NCI-H2171 treated with DMSO at 0.1 percent for 48 hours (cell line): ENCODE data around the gene PHF14.

Experiments used
- DNase-seq: peaks from one replicate; lab custom pipeline; 2025; lab: John Stamatoyannopoulos, UW

PHF14 gene

GRCh38 chr7:11212080-11212711, 238.5 kb downstream of the PHF14 start:
- DNase-seq: peak; percentile 74

GRCh38 chr7:11212816-11213215, 239.1 kb downstream of the PHF14 start:
- DNase-seq: no peak

- DNase-seq: no peak
Observed at GRCh38 chr7:11213266-11213665, 239.6 kb downstream of the PHF14 start.

- DNase-seq: no peak
Observed at GRCh38 chr7:11216276-11216675, 242.6 kb downstream of the PHF14 start.

GRCh38 chr7:11217848-11218565, 244.3 kb downstream of the PHF14 start:
- no peak for DNase-seq
